ENCODE data around the gene KIAA1586.
"Not testable (repeated sequence)": the region's sequence is repeated elsewhere in the genome, so short reads cannot be mapped to it uniquely, and the experiment has no call there.

The KIAA1586 gene, protein sequence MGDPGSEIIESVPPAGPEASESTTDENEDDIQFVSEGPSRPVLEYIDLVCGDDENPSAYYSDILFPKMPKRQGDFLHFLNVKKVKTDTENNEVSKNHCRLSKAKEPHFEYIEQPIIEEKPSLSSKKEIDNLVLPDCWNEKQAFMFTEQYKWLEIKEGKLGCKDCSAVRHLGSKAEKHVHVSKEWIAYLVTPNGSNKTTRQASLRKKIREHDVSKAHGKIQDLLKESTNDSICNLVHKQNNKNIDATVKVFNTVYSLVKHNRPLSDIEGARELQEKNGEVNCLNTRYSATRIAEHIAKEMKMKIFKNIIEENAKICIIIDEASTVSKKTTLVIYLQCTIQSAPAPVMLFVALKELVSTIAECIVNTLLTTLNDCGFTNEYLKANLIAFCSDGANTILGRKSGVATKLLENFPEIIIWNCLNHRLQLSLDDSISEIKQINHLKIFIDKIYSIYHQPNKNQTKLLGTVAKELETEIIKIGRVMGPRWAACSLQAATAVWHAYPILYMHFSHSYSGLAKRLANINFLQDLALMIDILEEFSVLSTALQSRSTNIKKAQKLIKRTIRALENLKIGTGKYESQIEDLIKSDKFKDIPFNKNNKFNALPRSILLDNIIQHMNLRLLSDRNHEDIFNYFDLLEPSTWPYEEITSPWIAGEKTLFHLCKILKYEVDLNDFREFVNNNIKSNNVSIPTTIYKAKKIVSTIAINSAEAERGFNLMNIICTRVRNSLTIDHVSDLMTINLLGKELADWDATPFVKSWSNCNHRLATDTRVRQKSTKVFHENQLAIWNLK

DNA sequence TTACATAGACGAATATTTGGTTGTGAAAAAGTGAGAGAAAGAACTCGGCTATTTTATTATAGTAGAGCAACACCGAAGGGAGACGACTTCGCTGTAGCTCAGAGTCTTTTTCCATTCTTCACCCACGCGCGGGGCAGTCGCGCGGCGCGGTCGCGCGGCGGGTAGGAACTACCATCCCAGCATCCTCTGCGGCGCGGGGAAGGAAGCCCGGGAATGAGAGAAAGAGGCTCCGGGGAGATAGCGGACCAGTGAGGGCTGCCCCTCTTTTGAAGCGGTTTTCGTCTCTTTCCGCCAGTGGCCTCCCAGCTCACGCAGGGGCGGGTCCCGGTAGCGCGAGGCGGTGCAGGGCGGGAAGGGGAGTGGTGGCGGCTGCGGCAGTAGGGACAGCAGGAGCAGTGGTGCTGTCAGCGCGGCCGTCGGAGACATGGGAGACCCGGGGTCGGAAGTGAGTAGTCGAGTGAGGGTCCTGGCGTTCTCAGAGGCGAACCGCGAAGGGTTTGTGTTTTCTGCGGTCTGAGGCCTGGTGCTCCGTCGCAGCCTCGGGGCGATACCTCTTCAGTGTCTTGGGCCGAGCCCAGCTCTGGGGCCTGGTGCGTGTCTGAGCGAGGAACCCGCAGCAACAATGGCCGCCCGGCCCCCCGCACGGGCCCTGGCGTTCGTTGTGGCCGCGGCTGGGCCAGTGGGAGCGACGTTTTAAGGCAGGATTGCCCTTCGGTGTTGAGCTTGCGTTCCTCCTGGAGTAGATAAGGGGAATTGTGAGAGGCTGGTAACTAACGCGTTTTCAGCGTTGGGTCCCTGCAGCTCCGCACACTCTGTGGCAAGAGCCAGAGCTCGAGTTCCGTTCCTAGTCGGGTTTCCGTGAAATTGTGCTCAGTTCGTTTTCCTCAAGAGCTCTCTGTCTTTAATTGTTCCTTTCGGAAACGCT, at the start of gene KIAA1586:
KIAA1586 (plus strand) TSS at position 362 of the 925 bp plus-strand sequence; CDS start at position 425, 63 bp downstream.
- DNase-seq: peak; percentile 97

DNA sequence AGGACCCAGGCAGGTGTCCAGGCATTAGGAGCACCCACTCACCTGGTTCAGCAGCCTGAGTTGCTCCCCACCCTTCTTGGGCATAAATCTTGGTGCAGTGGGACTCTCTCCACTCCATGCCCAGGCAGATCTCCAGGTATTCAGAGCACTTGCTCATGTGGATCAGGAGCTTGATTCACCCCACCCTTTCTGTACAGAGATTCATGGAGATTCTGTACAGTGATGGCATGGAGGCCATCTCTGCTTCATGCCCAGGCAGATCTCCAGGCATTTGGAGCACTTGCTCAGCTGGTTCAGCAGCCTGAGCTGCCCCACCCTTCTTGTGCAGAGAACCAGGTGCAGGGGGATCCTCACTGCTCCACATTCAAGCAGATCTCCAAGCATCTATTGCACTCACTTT, 47.4 kb upstream of the KIAA1586 start:
- no peak for DNase-seq

DNA sequence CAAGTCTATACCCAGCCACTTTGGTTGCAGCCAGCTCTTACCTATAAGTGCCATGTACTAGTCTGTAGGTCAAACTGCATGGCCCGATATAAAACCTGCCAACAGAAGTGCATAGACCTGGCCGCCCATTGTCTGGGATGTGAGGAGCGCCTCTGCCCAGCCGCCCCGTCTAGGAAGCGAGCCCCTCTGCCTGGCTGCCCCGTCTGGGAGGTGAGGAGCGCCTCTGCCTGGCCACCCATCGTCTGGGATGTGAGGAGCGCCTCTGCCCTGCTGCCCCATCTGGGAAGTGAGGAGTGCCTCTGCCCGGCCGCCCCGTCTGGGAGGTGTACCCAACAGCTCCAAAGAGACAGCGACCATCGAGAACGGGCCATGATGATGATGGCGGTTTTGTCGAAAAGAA, 46.7 kb upstream of the KIAA1586 start:
- DNase-seq: not testable (repeated sequence)

DNA sequence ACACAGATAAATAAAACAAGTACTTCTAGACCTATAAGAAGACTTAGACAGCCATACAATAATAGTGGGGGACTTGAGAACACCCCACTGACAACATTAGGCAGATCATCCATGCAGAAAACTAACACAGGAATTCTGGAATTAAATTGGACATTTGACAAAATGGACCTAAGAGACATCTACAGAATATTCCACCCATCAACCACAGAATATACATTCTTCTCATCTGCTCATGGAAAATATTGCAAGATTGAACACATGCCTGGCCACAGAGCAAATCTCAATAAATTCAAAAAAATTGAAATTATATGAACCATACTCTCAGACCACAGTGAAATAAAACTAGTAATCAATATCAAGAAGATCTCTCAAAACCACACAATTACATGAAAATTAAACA, 44.3 kb upstream of the KIAA1586 start:
- DNase-seq: no peak

DNA sequence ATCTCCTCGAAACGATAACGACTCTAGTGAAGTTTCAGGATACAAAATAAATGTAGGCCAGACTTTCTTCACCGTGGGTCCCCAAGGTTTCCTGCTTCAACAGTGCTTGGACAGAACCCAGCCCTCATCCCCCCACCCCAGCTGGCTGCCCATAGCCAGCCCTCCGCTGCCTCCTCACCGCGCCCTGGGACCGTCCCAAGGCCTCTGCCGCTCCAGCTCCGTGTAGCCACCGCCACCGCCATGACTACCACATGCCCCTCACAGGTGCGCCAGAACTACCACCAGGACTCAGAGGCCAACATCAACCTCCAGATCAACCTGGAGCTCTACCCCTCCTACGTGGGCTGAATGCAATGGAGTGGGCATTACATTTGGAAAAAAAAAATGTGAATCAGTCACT, 42.2 kb upstream of the KIAA1586 start:
- DNase-seq: no peak

DNA sequence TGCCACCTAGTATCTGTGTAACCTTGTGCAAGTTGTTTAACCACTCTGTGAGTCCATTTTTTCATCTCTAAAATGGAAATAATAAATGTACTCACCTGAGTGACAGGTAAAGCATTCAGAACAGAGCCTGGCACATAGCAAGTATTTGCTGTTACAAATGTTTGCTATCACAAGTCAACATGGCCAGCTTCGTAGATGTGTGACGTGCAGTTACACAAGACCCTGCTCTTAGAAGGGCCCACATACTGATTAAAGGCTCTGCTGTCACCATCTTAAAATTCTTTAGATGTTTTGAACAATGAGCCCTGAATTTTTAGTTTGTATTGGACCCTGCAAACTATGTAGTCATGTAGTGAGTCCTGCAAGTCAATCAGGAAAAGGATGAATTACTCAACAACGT, 40.4 kb upstream of the KIAA1586 start:
- DNase-seq: no peak

DNA sequence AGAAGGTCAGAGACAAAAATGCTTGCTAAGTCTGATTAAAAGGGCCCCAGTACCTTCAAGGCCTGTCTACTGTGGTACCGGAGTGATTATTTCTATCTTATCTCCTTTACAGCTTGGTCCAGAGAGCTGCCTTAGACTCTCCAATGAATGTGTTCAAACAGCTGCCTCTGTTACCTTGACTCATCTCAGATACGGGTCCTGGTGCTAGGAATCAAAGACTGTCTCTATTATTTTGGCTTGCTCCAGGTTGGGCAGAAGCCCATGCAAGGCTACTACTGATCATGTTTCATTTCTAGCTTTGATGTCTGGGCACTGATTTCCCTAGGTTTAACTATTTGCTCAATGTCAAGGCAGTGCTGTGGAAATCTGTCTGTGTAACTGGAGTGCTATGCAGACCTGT, 38.4 kb upstream of the KIAA1586 start:
- DNase-seq: not testable (repeated sequence)

DNA sequence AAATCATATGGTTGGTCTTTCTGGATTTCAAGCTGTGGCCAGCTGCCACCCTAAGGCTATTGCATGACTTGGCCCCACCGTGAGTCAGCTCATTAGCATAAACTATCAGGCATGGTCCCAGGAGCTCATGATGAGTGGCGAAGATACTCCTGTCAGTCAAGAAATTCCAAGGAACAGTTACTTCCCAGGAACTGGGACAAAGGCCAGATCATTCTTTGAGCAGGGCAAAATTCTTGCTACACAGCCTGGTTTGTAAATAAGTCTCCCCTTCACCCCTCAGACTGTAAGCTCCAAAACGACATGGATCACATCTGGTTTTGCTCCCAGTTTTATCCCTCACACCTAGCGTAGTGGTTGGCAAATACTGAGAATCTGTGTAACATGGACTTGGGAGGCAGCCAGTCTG, 33.0 kb upstream of the KIAA1586 start:
- DNase-seq: no peak

DNA sequence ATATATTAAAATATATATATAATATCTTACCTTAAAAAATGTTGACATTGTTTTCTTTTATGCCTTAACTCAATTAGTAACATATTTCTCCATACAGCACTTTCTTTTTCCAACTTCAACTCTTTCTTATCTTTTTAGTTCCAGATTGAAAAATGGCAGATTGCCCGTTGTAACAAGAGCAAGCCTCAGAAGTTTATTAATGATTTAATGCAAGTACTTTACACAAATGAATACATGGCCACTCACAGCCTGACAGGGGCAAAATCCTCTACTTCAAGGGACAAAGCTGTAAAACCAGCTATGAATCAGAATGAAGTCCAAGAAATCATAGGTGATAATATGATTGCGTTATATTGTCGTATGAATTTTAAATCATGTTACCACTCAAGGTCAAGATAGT, 29.4 kb upstream of the KIAA1586 start:
- no peak for DNase-seq

DNA sequence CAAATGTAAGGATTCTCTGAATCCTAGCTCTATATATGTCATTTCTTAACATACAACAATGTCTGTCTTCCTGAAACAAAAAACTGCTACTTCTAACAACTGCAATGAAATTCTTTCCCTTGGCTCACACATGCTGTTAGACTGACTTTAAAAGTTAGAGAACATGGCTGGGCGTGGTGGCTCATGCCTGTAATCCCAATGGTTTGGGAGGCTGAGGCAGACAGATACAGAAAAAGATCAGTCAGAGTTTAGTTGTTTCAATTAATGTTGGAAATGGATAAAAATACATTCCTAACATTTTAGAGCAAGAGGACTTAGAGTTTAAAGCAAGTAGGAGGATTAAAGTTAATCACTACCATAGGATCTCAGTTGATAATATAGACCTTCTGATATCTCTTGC, 28.7 kb upstream of the KIAA1586 start:
- no peak for DNase-seq

DNA sequence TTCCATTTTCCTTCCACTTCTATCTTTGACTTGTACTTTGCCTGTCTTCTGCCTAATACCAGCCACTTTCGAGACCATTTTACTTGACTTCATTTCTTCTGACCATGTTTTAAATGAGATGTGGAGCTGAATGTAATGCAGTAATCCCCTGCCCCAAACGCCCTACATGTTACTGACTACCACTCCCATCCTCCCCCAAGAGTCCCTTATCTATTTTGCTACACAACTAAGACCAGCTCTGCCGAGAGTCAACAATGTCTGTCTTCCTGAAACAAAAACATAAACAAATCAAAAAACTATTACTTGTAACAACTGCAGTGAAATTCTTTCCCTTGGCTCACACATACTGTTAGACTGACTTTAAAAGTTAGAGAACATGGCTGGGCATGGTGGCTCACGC, 27.1 kb upstream of the KIAA1586 start:
- DNase-seq: no peak

DNA sequence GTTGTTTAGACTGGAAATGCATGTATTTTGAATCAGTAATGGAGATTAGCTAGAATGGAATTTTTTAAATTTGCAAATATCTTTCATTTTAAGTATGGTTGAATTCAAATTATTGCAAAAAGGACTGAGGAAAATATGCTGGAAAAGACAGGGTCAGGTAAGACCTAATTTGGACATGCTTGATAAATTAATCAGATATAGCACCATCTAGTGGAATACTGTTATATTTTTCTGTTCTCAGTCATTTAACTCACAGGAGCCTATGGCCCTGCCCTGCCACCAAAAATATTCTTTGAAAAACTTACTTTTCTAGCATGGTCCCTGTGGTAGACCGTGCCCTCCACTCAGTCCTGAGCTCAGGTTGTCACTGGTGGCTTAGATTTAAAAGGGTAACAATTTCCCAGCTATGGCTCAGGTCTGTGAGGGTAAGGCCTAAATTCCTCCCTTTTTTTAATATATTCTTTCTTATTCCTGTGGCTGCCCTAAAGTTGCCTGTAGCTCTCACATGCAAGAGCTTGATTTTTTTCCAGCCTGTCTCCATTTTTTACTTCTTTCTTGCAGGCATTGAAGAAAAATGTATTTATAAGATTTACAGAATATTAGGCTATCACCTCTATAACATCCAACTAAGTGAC, 25.3 kb upstream of the KIAA1586 start:
- DNase-seq: peak; percentile 8

DNA sequence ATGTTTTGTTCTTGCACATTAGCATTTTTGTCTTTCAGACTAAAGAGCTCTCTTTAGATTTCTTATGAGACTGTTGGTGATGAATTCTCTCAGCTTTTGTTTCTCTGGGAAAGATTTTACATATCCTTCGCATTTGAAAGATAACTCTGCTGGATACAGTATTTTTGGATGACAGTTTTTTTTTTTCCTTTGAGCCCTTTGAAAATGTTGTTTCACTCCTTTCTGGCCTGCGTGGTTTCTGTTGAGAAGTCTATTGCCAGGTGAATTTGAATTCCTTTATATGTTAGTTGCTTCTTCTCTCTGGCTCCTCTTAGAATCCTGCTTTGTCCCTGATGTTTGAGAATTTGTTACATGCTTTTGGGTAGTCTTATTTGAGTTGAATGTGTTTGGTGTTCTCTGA, 22.2 kb upstream of the KIAA1586 start:
- DNase-seq: no peak

DNA sequence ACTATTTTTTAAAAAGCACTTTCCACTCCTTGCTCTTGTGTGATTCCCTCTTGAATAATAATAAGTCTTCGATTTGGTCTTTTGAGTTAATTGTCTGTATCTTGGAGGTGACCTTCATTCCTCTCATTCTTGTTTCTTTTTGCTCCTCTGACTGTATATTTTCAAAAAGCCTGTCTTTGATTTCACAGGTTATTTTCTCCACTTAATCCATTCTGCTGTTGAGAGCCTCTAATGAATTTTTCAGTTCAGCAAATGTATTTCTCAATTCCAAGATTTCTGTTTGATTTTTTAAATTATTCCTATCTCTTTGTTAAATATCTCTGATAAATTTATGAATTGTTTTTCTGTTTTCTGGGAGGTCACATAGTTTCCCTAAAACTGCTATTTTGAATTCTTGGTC, 21.7 kb upstream of the KIAA1586 start:
- DNase-seq: no peak

DNA sequence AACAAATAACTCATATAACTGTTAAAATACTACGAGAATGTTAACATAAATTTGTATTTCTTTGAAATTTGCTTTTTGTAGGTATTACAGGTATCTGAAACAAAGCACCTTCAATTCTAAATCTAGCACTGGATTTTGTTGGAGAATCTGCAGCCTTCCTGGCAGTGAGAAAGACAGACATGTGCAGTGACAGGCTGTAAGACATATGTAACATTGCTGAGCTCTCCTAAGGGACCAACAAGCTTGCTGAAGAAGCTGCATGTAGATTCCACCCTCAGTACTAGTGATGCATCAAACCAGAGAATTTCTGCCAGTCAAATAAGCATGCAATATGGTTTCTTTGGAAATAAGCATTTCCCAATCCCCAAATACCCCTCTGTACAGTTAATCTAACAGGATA, 20.5 kb upstream of the KIAA1586 start:
- no peak for DNase-seq

DNA sequence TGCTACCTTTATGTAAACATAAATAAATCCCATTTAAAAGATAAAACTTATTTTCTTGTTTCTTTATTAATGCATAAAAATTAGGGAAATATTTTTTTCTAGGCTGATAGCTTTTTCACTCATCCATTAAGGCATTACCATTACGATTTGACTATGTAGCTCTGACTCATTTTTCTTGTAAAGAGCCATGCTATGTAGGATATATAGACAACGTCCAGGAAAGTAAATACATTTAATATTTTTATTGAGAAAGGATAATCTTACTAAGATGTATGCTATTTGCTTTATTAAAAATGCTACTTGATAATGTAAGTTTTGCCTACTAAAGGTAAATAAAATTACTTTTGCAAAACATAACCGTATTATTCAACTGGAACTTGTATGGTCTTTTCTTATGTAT, 19.2 kb upstream of the KIAA1586 start:
- DNase-seq: no peak

DNA sequence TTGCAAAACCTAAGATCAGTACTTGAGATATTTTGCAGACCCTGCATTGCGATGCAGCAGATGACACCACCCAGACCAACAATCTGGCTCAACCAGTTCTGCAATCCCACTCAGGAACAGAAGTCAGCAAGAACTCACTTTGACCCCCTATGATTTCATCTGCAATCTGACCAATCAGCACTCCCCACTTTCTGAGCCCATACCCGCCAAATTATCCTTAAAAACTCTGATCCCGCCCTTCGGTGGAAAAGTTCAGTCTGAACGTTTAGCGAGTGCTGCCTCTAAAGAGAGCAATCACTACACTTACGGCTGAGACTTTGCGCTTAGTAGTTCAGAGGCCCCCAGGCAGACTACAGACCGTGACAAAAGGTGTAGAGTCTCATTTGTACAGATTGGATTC, 17.3 kb upstream of the KIAA1586 start:
- DNase-seq: no peak

DNA sequence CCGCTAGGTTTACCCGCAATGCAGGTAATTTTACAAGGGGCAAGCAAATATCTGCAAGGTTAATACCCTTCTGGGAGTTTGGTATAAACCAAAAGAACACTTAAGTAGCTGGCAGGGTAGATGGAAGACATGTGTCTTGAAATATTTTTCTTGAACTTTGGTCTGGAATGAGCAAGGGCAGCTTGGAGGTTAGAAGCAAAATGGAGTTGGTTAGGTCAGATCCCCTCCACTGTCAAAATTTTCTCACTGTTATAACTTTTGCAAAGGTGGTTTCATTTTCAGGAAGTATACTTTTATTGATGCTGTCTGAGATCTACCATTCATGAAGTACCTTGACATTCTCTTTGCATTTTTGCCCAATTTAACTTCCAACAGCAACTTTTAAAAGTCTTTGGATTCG, 13.3 kb upstream of the KIAA1586 start:
- no peak for DNase-seq

DNA sequence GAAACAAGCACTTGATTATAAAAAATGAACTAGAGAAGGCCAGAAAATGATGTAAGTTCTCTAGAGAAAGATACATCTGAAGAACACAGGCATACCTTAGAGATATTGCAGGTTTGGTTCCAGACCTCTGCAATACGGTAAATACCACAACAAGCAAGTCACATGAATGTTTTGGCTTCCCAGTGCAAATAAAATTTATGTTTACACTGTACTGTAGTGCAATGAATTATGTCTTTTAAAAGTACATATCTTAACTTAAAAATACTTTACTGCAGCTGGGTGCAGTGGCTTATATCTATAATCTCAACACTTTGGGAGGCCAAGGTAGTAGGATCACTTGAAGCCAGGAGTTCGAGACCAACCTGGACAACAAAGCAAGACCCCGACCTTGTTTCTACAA, 10.9 kb upstream of the KIAA1586 start:
- DNase-seq: no peak

DNA sequence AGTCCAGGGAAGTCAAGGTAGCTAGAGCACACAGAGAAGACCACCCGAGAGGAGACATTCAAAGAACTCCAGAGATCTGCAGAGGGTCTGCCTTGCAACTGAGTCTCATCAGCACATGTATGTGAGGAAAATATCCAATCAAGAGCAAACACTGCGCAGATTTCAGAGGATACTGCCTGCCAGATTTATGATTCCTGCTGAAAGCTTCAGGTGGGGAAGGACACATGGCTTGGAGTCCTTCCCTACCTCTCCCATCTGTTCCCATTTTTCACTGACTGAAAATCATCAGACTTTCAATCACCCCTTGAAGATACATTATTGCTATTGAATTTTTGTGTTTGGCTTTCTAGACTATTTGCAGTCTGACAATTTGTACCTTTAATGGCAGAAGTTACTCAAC, 7.6 kb upstream of the KIAA1586 start:
- DNase-seq: no peak

DNA sequence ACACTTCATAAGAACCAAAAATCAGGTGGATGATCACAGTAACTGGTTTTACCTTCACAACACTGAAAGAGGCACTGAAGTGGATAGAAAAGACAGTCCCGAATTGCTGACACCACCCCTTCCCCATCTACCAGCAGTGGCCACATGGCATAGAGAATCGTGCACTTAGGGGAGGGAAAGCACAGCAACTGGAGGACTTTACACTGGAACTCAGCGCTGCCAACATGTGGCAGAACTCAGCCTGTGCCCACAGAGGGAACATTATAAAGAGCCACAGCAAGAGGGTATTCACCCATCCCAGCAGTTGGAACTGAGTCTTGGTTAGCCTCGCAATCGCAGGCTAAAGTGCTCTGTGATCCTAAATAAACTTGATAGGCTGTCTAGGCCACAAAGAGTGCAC, 6.5 kb upstream of the KIAA1586 start:
- no peak for DNase-seq

DNA sequence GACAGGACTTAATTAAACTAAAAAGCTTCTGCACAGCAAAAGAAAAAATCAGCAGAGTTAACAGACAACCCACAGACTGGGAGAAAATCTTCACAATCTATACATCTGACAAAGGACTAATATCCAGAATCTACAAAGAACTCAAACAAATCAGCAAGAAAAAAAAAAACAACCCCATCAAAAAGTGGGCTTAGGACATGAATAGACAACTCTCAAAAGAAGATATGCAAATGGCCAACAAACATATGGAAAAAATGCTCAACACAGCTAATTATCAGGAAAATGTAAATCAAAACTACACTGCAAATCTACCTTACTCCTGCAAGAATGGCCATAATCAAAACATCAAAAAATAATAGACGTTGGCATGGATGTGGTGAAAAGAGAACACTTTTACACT, 2.4 kb upstream of the KIAA1586 start:
- not testable (repeated sequence) for DNase-seq

DNA sequence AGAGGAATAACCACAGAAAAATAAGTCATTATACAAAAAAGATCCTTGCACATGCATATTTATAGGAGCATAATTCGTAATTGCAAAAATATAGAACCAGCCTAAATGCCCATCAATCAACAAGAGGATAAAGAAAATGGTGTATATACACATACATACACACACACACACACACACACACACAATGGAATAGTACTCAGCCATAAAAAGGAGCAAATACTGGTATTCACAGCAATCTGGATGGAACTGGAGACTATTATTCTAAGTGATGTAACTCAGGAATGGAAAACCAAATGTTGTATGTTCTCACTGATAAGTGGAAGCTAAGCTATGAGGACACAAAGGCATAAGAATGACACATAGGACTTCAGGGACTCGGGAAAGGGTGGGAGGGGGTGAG, 1.9 kb upstream of the KIAA1586 start:
- DNase-seq: no peak

All from NCI-H510A (cell line).